ENCODE data around the gene ZNF837.

The ZNF837 gene

DNA sequence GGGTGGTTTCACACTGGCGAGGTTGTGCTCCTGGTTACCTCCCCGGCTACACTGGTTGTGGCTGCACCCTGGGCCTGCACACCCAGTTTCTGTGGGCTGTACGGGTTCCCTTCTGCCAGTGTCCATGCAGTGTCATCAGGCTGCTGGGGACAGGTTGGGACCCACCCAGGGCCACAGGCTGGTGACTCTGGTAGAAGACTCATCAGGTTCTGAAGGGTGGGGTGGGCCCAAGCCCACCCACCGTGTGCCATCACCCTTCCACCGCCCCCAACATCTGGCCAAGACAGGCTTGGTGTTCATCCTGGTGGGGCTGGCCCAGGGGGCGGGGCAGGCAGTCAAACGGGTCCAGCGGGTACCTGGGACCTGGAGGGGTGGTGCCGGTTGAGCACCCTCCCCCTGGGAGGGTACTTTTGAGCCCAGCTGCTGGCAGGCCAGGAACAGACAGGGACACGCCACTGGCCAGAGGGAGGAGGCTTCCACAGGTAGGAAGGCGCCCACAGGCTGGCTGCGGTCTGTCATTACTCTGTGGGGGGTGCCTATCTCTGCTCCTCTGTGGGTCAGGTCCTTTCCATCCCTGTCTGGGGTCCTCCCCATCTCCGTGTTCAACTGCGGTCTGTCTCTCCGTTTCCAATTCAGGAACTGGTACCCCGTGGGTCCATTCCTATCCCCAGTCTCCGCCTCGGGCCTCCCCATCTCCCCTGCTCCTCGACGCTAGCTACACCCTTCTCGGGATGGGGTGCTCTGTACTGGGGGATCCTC, 14.6 kb upstream of the ZNF837 start, which contains the start of gene RNF225:
RNF225 (plus strand) TSS at position 437 of the 759 bp plus-strand sequence. CDS start 434 bp downstream, outside the sequence.
- TF ChIP-seq, protein P1, sequence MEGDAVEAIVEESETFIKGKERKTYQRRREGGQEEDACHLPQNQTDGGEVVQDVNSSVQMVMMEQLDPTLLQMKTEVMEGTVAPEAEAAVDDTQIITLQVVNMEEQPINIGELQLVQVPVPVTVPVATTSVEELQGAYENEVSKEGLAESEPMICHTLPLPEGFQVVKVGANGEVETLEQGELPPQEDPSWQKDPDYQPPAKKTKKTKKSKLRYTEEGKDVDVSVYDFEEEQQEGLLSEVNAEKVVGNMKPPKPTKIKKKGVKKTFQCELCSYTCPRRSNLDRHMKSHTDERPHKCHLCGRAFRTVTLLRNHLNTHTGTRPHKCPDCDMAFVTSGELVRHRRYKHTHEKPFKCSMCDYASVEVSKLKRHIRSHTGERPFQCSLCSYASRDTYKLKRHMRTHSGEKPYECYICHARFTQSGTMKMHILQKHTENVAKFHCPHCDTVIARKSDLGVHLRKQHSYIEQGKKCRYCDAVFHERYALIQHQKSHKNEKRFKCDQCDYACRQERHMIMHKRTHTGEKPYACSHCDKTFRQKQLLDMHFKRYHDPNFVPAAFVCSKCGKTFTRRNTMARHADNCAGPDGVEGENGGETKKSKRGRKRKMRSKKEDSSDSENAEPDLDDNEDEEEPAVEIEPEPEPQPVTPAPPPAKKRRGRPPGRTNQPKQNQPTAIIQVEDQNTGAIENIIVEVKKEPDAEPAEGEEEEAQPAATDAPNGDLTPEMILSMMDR (conservative IDR thresholded peaks at IDR 0.05) = no peak
- peak within 1 kb of the TSS; percentile 28 for H3K27ac ChIP-seq

DNA sequence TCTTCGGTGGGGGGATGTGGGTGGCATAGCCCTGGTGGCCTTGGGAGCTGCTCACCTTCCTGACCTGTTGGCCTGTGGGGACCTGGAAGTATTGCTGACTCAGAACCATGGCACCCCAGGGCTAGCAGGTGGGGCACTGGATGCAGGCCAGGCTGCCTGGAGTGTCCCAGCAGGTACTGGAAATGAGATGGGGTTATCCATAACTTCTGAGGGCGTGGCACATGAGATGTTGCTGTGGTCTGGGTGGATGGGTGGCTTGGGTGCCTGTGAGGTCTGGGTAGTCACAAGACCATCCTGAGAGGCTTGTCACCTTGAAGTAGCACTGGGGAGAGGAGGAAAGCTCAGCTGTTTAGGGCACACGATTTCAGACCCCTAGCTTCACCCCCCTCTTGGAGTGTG, 14.0 kb upstream of the ZNF837 start:
- peak overlapping the region; percentile 28; the same call in 1 of the 2 replicates for H3K27ac ChIP-seq
- TF ChIP-seq, protein P1 (conservative IDR thresholded peaks at IDR 0.05) = no peak

- TF ChIP-seq, protein P1 (conservative IDR thresholded peaks at IDR 0.05) = no peak
- no peak overlapping the region; the same call in 1 of the 2 replicates for H3K27ac ChIP-seq
These were observed 12.8 kb upstream of the ZNF837 start for GRCh38 chr19:58393725-58394033.

DNA sequence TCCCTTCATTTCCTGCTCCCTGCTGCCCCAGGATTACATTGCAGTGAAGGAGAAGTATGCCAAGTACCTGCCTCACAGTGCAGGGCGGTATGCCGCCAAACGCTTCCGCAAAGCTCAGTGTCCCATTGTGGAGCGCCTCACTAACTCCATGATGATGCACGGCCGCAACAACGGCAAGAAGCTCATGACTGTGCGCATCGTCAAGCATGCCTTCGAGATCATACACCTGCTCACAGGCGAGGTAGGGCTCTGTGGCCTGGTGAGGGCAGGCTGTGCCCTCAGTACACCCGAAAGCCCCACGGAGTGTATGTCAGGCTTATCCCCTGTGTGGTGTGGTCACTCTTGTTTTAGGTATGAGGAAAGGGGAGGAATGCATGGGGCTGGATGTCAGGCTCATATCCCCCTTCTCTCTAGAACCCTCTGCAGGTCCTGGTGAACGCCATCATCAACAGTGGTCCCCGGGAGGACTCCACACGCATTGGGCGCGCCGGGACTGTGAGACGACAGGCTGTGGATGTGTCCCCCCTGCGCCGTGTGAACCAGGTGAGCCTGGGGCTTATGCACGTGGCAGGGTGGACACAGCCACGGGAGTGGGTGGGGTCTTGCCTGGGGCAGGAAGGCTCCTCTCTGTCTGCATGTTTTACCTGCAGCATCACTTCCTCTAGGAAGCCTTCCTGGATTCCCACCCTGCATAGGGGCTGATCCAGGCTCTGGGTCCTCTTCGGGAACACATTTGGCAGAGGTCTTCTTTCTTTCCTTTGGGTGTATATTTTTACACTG, 12.3 kb upstream of the ZNF837 start:
- TF ChIP-seq, protein P1 (conservative IDR thresholded peaks at IDR 0.05) = no peak
- no peak overlapping the region; the same call in 1 of the 2 replicates for H3K27ac ChIP-seq

GRCh38 chr19:58388175-58388526, 7.3 kb upstream of the ZNF837 start:
- peak overlapping the region; percentile 100 for H3K27ac ChIP-seq
- TF ChIP-seq, protein P1 (conservative IDR thresholded peaks at IDR 0.05) = no peak

GRCh38 chr19:58387338-58388174, 6.7 kb upstream of the ZNF837 start:
- H3K27ac ChIP-seq = peak overlapping the region; percentile 100
- TF ChIP-seq, protein P1 (conservative IDR thresholded peaks at IDR 0.05) = 0 out of 2 replicates have a peak, but pooled peaks have one; percentile 7

All from VCaP (cell line).